PC-9 (cell line): ENCODE measurements around the gene ABHD16A. TPM values are rescaled to one million over a fixed set of nuclear protein-coding genes. Genes with fewer than 3 reads are reported as not detected.
A peak's percentile ranks its signal among the peaks of the same experiment; 100 is the strongest.

Source experiments
- BruUV-seq: library from RNA; stranded (reverse); fragments of 400-500 nt; replicated peaks from 2 replicates; lab custom pipeline; 2021; lab: Mats Ljungman, UMichigan
- CTCF ChIA-PET: fragments of 300-600 bp; sonication (Branson Sonifier 250); formaldehyde crosslinking; loops from one replicate; lab custom pipeline; 2022; ENCODE audit warnings: antibody characterized with exemption; lab: Charles Lee
- POLR2A ChIA-PET: fragments of 300-600 bp; sonication (Branson Sonifier 250); formaldehyde crosslinking; loops from one replicate; lab custom pipeline; 2022; ENCODE audit warnings: antibody characterized with exemption; ENCODE audit not compliant: unreplicated experiment; lab: Charles Lee
- DNase-seq, 2 experiments: peaks; one replicate each; pipeline versions ENCODE4 v3.0.0 to v3.0.0-alpha.2; 2015 to 2022; ENCODE audit warnings: mixed read lengths in 1 of 2
- H2AFZ ChIP-seq: fragments of 200-600 bp; sonication (generic); 2 replicates; pipeline ENCODE4 v1.8.1; 2017; ENCODE audit warnings: antibody characterized with exemption
- H3F3A ChIP-seq: fragments of 200-600 bp; sonication (generic); 2 replicates; pipeline ENCODE4 v1.8.1; 2017; ENCODE audit warnings: antibody characterized with exemption, mild to moderate bottlenecking, low read depth; ENCODE audit not compliant: insufficient read depth
- H3K27ac ChIP-seq: fragments of 200-600 bp; sonication (generic); 2 replicates; pipeline ENCODE4 v1.6.1; 2016; ENCODE audit warnings: mixed run types
- H3K27me3 ChIP-seq: fragments of 200-600 bp; sonication (generic); 2 replicates; pipeline ENCODE4 v1.6.1; 2016; ENCODE audit warnings: low read depth, mixed run types; ENCODE audit not compliant: insufficient read depth
- H3K36me3 ChIP-seq: fragments of 200-600 bp; sonication (generic); 2 replicates; pipeline ENCODE4 v1.6.1; 2016; ENCODE audit warnings: low read depth, mixed run types
- H3K4me1 ChIP-seq: fragments of 200-600 bp; sonication (generic); replicated peaks from 2 replicates; pipeline ENCODE4 v1.6.1; 2016; ENCODE audit warnings: mixed run types; ENCODE audit not compliant: insufficient read depth
- H3K4me2 ChIP-seq: fragments of 200-600 bp; sonication (generic); 2 replicates; pipeline ENCODE4 v1.6.1; 2017; ENCODE audit warnings: mixed run types
- H3K4me3 ChIP-seq: fragments of 200-600 bp; sonication (generic); 2 replicates; pipeline ENCODE4 v1.6.1; 2016; ENCODE audit warnings: mixed run types
- H3K79me2 ChIP-seq: fragments of 200-600 bp; sonication (generic); 2 replicates; pipeline ENCODE4 v1.6.1; 2017; ENCODE audit warnings: low read depth, mixed run types
- H3K9me2 ChIP-seq: fragments of 200-600 bp; sonication (generic); 2 replicates; pipeline ENCODE4 v1.8.1; 2017; ENCODE audit warnings: mild to moderate bottlenecking; ENCODE audit not compliant: insufficient read depth
- H3K9me3 ChIP-seq: fragments of 200-600 bp; sonication (generic); 2 replicates; pipeline ENCODE4 v1.8.1; 2016; ENCODE audit warnings: low read depth; ENCODE audit not compliant: insufficient read depth
- H4K20me1 ChIP-seq: fragments of 200-600 bp; sonication (generic); 2 replicates; pipeline ENCODE4 v1.8.1; 2017; ENCODE audit not compliant: insufficient read depth
- EZH2 ChIP-seq: fragments of 200-600 bp; sonication (generic); IDR thresholded peaks from 2 replicates; pipeline ENCODE4 v1.8.0; 2017; ENCODE audit warnings: antibody characterized with exemption, low read depth
- intact Hi-C: fragments of 100-400 bp; cut with micrococcal nuclease; formaldehyde crosslinking; loops from one replicate; pipeline ENCODE4 v1.10.0; 2022; ENCODE audit not compliant: unreplicated experiment
- total RNA-seq: library from RNA; stranded (reverse); gene quantifications from 2 replicates; pipeline ENCODE4 v1.2.3, GENCODE V29; 2021
- TF ChIP-seq, protein P1 (sequence below): fragments of 200-600 bp; sonication (generic); conservative IDR thresholded peaks from 2 replicates; pipeline ENCODE4 v1.6.1; 2017; ENCODE audit warnings: mixed run types, antibody characterized with exemption, mild to moderate bottlenecking, moderate library complexity

The ABHD16A gene
- total RNA-seq, 1 experiment from 2014 or later, result 35.2 TPM

DNA sequence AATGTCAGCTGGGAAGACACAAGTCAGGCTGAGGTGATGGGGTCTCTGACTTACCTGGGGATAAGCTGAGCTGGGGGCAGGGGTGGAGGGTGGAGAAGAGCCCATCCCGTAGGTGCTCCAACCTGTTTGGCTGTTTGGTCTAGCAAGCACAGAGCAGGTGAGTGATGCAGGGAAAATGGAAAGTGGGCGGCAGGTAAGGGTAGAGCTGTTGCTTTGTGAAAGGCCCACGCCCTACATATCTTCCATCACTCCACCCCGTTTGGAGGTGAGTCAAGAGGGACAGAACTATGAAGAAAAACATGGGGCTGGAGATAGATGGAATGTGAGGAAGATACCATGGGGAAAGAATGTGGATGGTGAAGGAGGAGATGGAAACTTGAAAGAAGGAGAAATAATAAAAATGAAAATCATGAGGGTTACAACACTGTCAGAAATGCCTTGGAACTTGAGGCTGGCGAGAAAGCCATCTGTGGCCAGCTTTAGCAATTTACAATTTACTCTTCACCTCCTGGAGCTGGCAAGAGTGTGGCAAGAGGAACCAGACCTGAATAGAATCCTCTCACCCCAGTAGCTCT is 17.2 kb upstream of the ABHD16A start:
- ChIA-PET CTCF (no interaction called here), POLR2A (interaction anchor here (0.7 kb wide), 2 partner anchors 13 to 17 kb away, joined by 3 read pairs; partner anchors contain the start of gene ABHD16A)
- Histone ChIP-seq H3K36me3 (no peaks in the 10 kb centered on the region), H3K79me2 (no peaks in the 10 kb centered on the region), H4K20me1 (no peaks in the 10 kb centered on the region), H3F3A (peaks cover 27% of the 10 kb centered on the region; the same call in 1 of the 2 replicates), H3K27ac (peak overlapping the region; percentile 28; the same call in 1 of the 2 replicates), H3K4me1 (peaks cover 42% of the 10 kb centered on the region), H3K27me3 (no peaks in the 10 kb centered on the region), H3K4me2 (peak overlapping the region; percentile 59), H2AFZ (no peak overlapping the region), H3K9me3 (no peaks in the 10 kb centered on the region), H3K9me2 (no peaks in the 10 kb centered on the region), H3K4me3 (no peak overlapping the region)
- DNase-seq, result peak; percentile 66 to 69
- intact Hi-C loops, result no loop called here
- BruUV-seq, result no TSS peak
- TF ChIP-seq EZH2, result no peak
- TF ChIP-seq, protein P1, sequence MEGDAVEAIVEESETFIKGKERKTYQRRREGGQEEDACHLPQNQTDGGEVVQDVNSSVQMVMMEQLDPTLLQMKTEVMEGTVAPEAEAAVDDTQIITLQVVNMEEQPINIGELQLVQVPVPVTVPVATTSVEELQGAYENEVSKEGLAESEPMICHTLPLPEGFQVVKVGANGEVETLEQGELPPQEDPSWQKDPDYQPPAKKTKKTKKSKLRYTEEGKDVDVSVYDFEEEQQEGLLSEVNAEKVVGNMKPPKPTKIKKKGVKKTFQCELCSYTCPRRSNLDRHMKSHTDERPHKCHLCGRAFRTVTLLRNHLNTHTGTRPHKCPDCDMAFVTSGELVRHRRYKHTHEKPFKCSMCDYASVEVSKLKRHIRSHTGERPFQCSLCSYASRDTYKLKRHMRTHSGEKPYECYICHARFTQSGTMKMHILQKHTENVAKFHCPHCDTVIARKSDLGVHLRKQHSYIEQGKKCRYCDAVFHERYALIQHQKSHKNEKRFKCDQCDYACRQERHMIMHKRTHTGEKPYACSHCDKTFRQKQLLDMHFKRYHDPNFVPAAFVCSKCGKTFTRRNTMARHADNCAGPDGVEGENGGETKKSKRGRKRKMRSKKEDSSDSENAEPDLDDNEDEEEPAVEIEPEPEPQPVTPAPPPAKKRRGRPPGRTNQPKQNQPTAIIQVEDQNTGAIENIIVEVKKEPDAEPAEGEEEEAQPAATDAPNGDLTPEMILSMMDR, result no peak

DNA sequence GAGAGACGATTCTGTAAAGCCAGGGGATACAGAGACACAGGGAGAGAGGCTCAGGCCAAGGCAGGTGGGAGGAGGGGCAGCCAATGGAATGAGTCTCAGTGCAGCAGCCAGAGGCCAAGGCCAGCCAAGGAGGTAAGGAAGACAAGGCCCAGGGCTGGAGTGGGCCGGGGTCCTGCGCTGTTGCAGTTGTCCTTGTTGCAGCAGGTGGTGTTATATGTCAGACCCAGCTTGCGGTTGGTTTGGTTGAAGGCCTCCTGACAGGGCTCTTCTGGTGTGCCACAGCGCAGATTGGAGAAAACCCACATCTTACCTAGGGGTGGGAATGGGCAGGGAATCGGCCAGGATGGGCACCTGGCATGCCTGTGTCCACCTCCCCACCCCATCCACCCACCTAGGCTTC is 15.9 kb upstream of the ABHD16A start:
- intact Hi-C loops, result no loop called here

DNA sequence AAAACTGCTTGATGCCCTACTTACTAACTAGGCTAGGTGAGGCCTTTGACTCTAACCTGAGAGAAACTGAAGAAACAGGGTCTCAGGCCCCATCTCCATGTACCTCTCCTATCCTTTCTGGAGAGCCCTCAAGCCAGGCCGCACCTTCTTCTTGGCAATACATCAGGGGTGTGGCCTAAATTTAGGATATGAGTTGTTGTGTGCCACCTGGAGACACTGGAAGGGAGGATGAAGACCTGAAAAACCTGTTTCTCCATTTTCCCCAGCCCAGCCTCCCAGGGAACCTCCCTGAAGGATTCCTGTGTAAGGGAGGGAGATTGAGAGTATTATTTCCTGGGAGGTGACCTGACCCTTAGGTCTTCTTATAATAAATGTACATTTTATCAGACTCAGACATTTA is 15.1 kb upstream of the ABHD16A start:
- peaks cover 27% of the 10 kb centered on the region; the same call in 1 of the 2 replicates for H3F3A ChIP-seq
- TF ChIP-seq, protein P1, result no peak
- no peak for TF ChIP-seq EZH2
- no peaks in the 10 kb centered on the region for H4K20me1 ChIP-seq
- no TSS peak for BruUV-seq
- H3K9me2 ChIP-seq, result no peaks in the 10 kb centered on the region
- intact Hi-C loops, result no loop called here
- no peaks in the 10 kb centered on the region for H3K79me2 ChIP-seq
- POLR2A ChIA-PET, result no interaction called here
- H3K27ac ChIP-seq, result no peak overlapping the region; the same call in 1 of the 2 replicates
- H3K4me3 ChIP-seq, result no peak overlapping the region
- H3K4me2 ChIP-seq, result peak overlapping the region; percentile 59
- H2AFZ ChIP-seq, result no peak overlapping the region
- H3K9me3 ChIP-seq, result no peaks in the 10 kb centered on the region
- DNase-seq, result peak; percentile 77 to 91
- no peaks in the 10 kb centered on the region for H3K36me3 ChIP-seq
- CTCF ChIA-PET, result interaction anchor here (0.5 kb wide), 1 partner anchor 53 kb away, joined by 14 read pairs; no protein-coding TSS in a partner anchor
- H3K27me3 ChIP-seq, result no peaks in the 10 kb centered on the region
- peaks cover 42% of the 10 kb centered on the region for H3K4me1 ChIP-seq

More for the DNA sequence above, 15.9 kb upstream of the ABHD16A start:
- Histone ChIP-seq H3F3A (peaks cover 27% of the 10 kb centered on the region; the same call in 1 of the 2 replicates), H3K4me1 (peaks cover 42% of the 10 kb centered on the region), H3K9me3 (no peaks in the 10 kb centered on the region), H3K4me3 (no peak overlapping the region), H3K27ac (no peak overlapping the region; the same call in 1 of the 2 replicates), H3K9me2 (no peaks in the 10 kb centered on the region), H4K20me1 (no peaks in the 10 kb centered on the region), H3K4me2 (peak overlapping the region; percentile 59), H3K27me3 (no peaks in the 10 kb centered on the region), H2AFZ (no peak overlapping the region), H3K79me2 (no peaks in the 10 kb centered on the region), H3K36me3 (no peaks in the 10 kb centered on the region)
- ChIA-PET POLR2A (interaction anchor here (0.6 kb wide), 1 partner anchor 118 kb away, joined by 4 read pairs; no protein-coding TSS in a partner anchor), CTCF (interaction anchor here (0.6 kb wide), 1 partner anchor 535 kb away, joined by 5 read pairs; no protein-coding TSS in a partner anchor)
- TF ChIP-seq EZH2, result no peak
- TF ChIP-seq, protein P1, result no peak
- no TSS peak for BruUV-seq
- no peak for DNase-seq
